Stimulated activated CD4-positive, alpha-beta T cell treated with anti-CD3 and anti-CD28 coated beads, Interleukin-1b, Interleukin-23, amount 100 ng/mL, for 48 hours (primary cell): ENCODE measurements around the gene TNIK.
"Not testable (repeated sequence)": the region's sequence is repeated elsewhere in the genome, so short reads cannot be mapped to it uniquely, and the experiment has no call there.

ENCODE experiments used
- DNase-seq: peaks from one replicate; pipeline ENCODE4 v3.0.0-alpha.2; 2020

The TNIK gene

DNA sequence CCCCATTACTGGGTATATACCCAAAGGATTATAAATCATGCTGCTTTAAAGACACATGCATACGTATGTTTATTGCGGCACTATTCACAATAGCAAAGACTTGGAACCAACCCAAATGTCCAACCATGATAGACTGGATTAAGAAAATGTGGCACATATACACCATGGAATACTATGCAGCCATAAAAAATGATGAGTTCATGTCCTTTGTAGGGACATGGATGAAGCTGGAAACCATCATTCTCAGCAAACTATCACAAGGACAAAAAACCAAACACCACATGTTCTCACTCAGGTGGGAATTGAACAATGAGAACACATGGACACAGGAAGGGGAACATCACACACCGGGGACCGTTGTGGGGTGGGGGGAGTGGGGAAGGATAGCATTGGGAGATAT is 155.7 kb downstream of the TNIK start:
- not testable (repeated sequence) for DNase-seq

- not testable (repeated sequence) for DNase-seq
Measured at GRCh38 chr3:171304017-171304416, 156.2 kb downstream of the TNIK start.

DNA sequence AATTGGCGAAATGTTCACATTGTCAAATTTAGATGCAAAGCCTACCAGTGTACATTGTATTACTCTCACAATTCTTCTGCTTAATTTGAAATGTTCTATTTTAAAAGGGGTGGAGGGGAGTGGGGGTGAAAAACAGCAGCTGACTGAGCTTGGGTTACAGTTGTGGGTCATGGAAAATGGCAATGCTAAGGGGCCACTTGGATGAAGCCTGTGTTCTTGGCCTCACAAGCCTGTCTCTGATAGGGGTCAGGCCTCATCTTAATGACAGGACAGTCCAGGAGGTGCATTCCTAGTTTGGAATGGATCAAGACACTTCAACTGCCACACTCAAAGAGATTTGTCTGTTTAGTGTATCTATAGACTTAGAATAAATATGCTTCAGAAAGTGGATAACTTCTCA is 158.2 kb downstream of the TNIK start:
- DNase-seq = no peak

DNA sequence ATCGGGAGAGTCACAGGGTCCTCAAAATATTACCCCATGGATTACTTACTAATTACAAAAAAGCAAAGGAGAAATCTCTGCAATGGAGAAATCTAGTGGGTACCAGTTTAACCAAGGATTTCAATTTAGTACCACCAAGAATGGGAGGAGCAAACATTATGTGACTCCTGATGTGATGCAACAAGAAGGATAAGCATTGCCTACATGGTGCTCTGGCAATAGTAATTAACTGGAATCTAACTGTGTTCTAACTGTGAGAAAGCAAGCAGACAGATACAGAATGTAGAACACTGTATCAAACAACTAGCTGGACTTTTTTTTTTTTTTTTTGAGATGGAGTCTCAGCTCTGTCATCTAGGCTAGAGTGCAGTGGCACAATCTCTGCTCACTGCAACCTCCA is 159.2 kb downstream of the TNIK start:
- no peak for DNase-seq

DNA sequence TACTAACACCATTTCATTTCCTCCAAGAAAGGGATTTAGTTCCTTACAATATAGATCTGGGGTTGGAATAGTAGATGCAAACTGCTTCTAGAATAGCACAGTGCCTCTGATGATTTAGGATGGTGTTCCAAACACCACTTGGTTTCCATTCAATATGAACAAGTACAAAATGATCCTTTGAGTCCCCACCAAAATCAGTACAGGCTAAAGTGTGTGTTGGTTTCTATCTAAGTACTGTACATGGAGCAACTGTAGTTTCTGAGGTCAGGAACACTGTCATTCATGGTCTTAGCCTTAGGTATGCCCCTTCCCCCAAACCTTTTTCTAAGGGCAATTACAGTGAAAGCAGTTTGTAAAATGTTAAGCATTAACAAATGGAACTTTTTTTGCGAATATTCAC is 162.3 kb downstream of the TNIK start:
- no peak for DNase-seq

DNA sequence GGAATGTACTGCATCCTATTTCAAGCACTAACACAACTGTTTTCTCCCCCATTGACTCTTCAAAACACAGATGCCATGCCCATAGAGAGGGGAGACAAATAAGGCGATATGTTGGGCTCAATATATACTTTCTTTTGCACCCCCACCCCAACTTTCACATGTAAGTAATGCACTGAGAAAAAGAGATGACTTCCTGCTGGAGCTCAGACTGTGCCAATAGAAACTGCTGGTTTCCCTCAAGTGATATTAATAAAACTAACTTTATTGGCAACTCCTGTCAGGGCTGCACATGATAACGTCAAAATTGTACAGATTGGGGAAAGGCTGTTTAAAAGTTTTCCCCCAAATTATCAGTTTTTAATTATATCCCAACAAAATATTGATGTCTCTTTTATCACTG is 163.0 kb downstream of the TNIK start:
- DNase-seq = no peak

DNA sequence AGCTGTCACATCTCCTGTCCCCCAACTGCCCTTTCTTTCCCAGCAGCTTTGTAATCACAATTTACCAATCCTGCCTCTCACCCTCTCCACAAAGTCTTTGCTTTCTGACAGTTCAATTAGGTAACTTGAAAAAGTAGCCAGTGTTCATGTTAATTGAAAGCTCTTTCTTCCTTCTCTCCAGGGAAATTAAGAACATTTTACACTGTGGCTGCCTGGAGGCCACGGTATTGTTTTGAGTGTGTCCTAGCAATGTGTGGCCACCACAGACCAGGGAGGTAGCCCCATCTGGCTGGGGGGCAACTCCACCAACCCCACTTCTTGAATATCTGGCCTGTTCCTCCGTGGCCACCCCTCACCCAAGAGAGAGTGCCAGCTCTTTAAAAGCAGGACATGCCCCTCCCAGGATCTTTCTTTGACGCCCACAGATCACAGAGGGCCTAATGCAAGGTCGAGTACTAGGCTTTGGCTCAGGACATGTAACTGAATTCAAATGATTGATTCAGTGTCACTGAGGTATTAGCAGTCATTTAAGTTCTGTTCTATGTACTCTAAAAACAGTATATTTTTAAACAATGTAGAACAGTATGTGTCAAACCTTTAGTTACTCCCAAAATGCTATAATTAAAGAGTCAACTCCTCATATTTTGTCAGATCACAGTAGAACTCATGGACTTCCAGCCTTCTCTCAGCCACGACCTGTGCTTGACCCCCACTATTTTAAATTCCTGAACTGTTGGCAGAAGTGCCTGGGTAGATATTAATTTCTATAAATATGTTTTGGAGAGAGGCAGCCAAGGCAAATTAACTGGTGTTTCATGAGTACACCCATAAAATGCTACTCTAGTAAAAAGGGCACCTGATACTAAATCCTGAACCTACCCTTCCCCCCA is 164.5 kb downstream of the TNIK start:
- DNase-seq = no peak

DNA sequence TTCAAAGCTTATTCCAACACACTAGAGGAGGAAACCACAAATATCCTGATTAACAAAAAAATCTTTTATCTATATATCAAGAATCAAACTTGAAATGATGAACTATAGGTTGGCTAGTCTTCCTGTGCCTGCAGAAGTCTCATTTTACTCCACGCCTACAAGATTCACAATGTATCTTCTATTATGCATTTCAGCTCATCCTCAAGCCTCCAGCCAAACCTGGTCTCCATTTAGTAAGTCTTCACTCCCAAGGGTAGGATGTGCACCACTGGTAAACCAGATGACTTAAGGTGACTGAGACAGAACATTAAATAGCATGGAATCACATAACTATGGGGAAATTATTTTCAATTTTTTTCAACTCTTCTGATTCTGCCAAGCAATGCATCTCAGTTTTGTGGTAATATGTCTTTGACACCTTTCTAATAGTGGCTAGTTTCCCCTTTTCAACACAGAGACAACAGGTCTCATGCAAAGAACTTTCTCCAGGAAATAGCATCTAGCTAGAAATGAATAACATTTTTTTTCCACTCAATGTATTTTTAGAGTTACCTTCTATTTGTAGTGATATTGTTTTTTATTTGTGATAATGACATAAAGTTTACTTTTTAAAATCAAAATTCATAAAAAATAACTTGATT is 166.9 kb downstream of the TNIK start:
- no peak for DNase-seq

DNA sequence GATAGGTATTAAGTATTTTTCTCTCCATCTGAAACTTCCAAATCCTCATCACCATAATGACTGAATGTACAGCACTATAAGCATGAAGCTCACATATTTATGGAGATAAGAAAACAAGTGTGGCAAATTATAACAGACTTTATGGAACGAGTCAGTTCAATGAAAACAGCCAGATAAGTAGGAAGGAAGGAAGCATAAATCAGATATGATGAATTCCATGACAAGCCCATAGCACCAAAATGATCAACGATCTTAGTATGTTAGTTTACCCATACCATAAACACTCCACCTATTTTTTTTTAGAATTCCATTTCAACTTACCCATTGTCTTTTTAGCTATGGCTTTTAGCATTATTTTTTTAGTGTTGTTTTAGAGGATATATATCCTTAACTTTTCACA is 169.5 kb downstream of the TNIK start:
- DNase-seq = no peak

DNA sequence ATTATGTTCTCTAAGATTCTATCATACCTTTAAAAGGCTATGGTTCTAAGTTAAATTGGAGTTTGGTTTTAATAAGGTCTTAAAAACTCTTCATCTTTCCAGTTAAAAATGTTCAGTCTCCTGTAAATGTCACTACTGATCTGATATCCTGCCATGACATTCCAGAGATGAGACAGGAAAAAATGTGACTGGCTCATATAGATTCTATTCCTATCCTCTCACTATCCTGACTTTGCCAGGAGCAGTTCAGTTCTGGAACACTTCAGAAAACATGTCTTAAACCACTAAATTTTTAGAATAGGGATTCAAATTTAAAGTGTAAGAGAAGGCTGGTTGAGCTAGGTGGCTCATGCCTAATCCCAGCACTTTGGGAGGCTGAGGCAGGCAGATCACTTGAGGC is 170.9 kb downstream of the TNIK start:
- no peak for DNase-seq

GRCh38 chr3:171287761-171288160 is 172.4 kb downstream of the TNIK start:
- not testable (repeated sequence) for DNase-seq

GRCh38 chr3:171286580-171287249 is 173.5 kb downstream of the TNIK start:
- DNase-seq = no peak

DNA sequence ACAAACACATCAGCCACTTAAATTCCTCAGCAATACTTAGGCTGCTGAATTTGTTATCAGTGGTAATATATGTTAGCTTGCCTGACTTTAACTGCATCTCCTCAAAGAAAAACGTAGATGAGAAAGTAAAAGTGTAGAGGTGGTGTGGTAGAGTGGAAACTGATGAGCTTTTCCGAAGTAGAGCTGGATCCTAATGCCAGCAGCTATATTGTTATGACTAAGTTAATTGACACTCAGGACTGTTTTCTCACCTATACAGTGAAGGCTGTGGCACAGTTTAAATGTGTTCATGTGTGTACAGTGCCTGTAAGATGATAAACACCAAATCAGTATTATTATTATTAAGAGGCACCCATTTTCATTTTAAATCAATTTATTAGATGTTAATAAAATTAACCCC is 174.9 kb downstream of the TNIK start:
- DNase-seq = no peak

DNA sequence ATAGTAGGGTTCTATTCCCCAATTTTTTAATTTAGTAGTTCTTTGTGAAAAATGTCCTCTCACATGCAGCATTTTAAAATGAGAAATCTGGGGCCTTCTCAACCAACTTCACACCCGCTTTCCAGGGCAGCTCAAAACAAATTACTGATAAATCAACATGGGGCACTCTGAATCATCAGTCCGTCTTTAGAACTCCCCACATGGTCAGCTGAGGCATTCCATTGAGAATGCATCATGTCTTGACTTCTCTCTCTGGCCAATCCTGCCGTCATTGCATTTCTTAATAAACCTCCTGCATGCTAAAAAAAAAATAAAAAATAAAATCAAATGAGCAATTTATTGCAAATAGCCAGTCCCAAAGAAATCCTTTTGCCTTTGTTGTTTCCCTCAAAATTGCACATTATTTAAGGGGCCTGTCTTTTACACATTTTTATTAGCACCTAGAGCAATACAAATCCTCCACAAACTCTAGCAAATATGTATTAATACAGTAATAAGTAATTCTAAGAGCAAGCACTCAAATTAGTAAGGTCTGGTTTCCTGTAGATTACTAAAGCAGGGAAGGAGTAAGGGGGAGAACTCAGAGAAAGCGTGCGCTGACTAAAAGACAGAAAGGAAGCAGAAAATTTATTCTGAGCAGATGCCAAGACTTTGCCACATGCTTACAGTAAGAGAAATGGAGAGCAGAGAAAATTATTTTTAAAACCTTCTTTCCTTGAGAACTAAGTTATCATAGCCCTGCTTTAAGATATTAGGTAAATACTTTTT is 175.7 kb downstream of the TNIK start:
- DNase-seq = peak; percentile 10

- DNase-seq = no peak
Measured at GRCh38 chr3:171283848-171284222, 176.4 kb downstream of the TNIK start.

GRCh38 chr3:171283183-171283847 is 176.9 kb downstream of the TNIK start:
- no peak for DNase-seq

GRCh38 chr3:171282041-171282440 is 178.2 kb downstream of the TNIK start:
- no peak for DNase-seq

DNA sequence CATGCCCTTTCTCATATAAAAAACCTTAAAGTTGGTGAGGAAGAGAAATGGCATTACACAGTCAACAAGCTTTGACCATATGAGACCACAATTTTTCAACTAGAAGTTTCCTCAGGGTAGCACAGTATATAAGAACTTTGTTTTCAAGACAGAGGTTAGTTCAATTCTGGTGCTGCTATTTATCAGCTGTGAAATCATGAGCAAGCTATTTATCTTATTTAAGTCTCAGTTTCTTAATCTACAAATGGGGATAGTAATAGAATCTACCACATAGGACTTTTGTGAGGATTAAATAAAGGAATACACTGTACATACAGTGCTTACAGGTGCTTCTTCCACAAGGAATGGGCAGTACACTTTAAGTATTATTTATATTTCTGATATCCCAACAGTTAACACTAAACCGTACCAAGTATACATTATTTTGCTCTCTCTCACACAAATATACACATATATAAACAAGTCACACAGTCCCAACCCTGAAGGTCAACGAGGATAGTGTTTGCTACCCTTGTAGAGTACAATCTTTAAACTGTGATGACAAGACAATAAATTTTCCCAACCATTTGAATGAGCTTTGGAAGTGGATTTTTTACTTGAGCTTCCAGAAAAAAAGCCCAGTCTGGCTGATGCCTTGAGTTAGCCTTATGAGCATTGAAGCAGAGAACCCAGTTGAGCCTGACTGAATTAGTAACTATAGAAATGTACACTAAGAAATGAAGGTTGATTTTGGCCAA is 178.8 kb downstream of the TNIK start:
- DNase-seq = no peak

GRCh38 chr3:171279972-171280371 is 180.2 kb downstream of the TNIK start:
- no peak for DNase-seq

DNA sequence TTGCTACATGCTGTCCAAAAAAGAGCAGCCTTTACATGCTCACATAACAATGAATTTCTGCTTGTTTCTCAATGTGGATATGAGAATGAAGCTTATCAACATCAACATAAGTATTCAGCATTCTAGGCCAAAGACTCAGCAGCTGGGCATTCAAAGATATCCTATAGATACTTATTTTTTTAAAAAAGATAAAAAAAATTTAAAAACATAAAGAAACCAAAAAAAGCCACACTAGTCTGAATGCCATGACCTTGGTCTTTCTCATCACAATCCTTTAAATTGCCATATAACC is 182.0 kb downstream of the TNIK start:
- no peak for DNase-seq

- no peak for DNase-seq
Measured at GRCh38 chr3:171277456-171278298, 182.5 kb downstream of the TNIK start.
